Thyroid gland (tissue), 4 donors: ENCODE measurements around the gene ATPAF1.

Experiments
- POLR2A ChIP-seq, 2 donors: fragments of 450-650 bp; IDR thresholded peaks; one replicate each; pipeline ENCODE4 v1.6.1; 2017; ENCODE audit warnings: antibody characterized with exemption in 2 of 2, mild to moderate bottlenecking in 2 of 2, moderate library complexity in 1 of 2
- TF ChIP-seq, protein P1 (sequence below), 6 experiments: fragments of 200-600 bp in 3 of 6; fragments of 450-650 bp in 3 of 6; sonication (generic) in 3 of 6; IDR thresholded peaks; one replicate each; pipeline ENCODE4 v1.5.1; 2016 to 2019; ENCODE audit warnings: antibody characterized with exemption in 6 of 6, mild to moderate bottlenecking in 2 of 6, inconsistent platforms in 1 of 6, moderate library complexity in 1 of 6

DNA sequence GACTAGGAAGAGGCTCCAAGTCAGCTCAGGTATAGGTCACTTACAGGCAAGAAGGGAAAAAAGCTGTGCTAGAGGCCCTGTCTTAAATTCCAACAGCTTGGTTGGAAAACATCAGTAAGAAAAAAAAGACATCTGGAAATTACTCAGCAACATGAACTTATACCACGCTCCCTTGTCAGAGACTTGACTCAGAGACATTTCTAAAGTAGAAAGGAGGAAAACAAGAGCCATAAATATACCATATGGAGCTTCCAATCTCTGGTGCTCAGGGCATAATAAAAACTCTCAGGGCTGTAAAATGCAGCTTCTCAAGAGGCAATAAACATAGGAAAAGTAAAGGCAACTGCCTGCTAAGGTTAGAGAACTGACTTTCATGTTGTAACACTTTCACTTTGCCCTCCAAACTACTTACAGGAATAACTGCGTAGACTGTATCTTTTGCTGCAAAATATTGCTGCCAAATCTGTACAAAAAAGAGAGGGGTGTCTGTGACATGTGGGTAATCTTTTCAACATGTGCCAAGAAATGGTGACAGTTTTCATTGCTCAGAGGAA lies 14.7 kb downstream of the ATPAF1 start:
- TF ChIP-seq, protein P1, sequence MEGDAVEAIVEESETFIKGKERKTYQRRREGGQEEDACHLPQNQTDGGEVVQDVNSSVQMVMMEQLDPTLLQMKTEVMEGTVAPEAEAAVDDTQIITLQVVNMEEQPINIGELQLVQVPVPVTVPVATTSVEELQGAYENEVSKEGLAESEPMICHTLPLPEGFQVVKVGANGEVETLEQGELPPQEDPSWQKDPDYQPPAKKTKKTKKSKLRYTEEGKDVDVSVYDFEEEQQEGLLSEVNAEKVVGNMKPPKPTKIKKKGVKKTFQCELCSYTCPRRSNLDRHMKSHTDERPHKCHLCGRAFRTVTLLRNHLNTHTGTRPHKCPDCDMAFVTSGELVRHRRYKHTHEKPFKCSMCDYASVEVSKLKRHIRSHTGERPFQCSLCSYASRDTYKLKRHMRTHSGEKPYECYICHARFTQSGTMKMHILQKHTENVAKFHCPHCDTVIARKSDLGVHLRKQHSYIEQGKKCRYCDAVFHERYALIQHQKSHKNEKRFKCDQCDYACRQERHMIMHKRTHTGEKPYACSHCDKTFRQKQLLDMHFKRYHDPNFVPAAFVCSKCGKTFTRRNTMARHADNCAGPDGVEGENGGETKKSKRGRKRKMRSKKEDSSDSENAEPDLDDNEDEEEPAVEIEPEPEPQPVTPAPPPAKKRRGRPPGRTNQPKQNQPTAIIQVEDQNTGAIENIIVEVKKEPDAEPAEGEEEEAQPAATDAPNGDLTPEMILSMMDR (IDR thresholded peaks at IDR 0.05): no peak
- no peak for TF ChIP-seq POLR2A (IDR thresholded peaks at IDR 0.05)
